Activated CD8-positive, alpha-beta T cell treated with anti-CD3 and anti-CD28 coated beads for 36 hours (primary cell): ENCODE data around the gene MAP2K6. TPM values are rescaled to one million over a fixed set of nuclear protein-coding genes. Genes with fewer than 3 reads are reported as not detected.

Source experiments
- ATAC-seq: fragments of 200-7000 bp; cut with Tn5 transposase; one replicate; pipeline ENCODE4 v1.10.0; 2021; ENCODE audit warnings: mild to moderate bottlenecking, moderate library complexity
- CTCF ChIA-PET: fragments of 350-600 bp; sonication (Branson Sonifier 250); formaldehyde crosslinking; loops from one replicate; lab custom pipeline; 2021; ENCODE audit warnings: antibody characterized with exemption; lab: Charles Lee
- POLR2A ChIA-PET: fragments of 350-600 bp; sonication (Branson Sonifier 250); formaldehyde crosslinking; loops from one replicate; lab custom pipeline; 2021; ENCODE audit warnings: antibody characterized with exemption; lab: Charles Lee
- DNase-seq: peaks from one replicate; pipeline ENCODE4 v3.0.0-alpha.2; 2020
- H3K27ac Mint-ChIP-seq: one replicate; pipeline ENCODE4 v1.8.0; 2021; ENCODE audit warnings: mild to moderate bottlenecking, mixed read lengths
- H3K27me3 Mint-ChIP-seq: one replicate; pipeline ENCODE4 v1.8.0; 2021; ENCODE audit warnings: mixed read lengths
- H3K36me3 Mint-ChIP-seq: one replicate; pipeline ENCODE4 v1.8.0; 2021; ENCODE audit warnings: low read depth, mixed read lengths
- H3K4me1 Mint-ChIP-seq: one replicate; pipeline ENCODE4 v1.8.0; 2021; ENCODE audit warnings: low read depth, mixed read lengths
- H3K4me3 Mint-ChIP-seq: one replicate; pipeline ENCODE4 v1.8.0; 2021; ENCODE audit warnings: mild to moderate bottlenecking, moderate library complexity, mixed read lengths
- H3K9me3 Mint-ChIP-seq: one replicate; pipeline ENCODE4 v1.8.0; 2021; ENCODE audit warnings: mixed read lengths
- intact Hi-C: fragments of 100-400 bp; cut with micrococcal nuclease; formaldehyde crosslinking; loops from one replicate; pipeline ENCODE4 v1.10.0; 2022
- total RNA-seq, 2 experiments: library from RNA; stranded (reverse); gene quantifications; one replicate each; pipeline ENCODE4 v1.2.3, GENCODE V29; 2021
- TF ChIP-seq, protein P1 (sequence below): fragments of 200-600 bp; IDR thresholded peaks from one replicate; pipeline ENCODE4 v1.8.0; 2022; ENCODE audit warnings: antibody characterized with exemption, mild to moderate bottlenecking

MAP2K6 gene
- total RNA-seq, 2 experiments from 2014 or later, result 3.2 to 3.3 TPM

DNA sequence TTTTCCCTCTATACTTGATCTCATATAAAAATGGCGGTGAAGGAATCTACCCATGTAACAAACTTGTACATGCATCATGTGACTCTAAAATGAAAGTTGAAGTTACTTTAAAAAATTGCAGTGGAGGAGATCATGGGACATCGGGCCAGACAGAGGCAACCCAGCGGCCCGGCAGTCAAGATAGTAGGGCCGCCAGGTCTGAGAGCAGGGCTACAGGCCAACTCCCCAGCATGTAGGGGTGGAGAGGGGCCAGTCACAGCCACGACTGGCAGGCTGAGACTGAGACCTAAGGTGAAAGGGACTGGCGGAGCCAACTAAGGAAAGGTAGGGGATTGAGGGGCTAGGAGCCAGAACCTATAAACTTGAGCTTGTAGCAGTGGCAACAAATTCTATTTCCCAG lies 150.9 kb downstream of the MAP2K6 start:
- TF ChIP-seq, protein P1, sequence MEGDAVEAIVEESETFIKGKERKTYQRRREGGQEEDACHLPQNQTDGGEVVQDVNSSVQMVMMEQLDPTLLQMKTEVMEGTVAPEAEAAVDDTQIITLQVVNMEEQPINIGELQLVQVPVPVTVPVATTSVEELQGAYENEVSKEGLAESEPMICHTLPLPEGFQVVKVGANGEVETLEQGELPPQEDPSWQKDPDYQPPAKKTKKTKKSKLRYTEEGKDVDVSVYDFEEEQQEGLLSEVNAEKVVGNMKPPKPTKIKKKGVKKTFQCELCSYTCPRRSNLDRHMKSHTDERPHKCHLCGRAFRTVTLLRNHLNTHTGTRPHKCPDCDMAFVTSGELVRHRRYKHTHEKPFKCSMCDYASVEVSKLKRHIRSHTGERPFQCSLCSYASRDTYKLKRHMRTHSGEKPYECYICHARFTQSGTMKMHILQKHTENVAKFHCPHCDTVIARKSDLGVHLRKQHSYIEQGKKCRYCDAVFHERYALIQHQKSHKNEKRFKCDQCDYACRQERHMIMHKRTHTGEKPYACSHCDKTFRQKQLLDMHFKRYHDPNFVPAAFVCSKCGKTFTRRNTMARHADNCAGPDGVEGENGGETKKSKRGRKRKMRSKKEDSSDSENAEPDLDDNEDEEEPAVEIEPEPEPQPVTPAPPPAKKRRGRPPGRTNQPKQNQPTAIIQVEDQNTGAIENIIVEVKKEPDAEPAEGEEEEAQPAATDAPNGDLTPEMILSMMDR, result no peak
- ChIA-PET POLR2A (no interaction called here), CTCF (interaction anchor here (1.2 kb wide), 1 partner anchor 22 kb away, joined by 4 read pairs; no protein-coding TSS in a partner anchor)
- DNase-seq (no peak), ATAC-seq (no peak)
- Mint-ChIP-seq H3K4me3 (no peak overlapping the region), H3K36me3 (no peaks in the 10 kb centered on the region), H3K27ac (no peak overlapping the region), H3K27me3 (peaks cover 1% of the 10 kb centered on the region), H3K9me3 (no peaks in the 10 kb centered on the region), H3K4me1 (no peaks in the 10 kb centered on the region)
- intact Hi-C loops, result loop anchor here (10.0 kb wide), 1 partner anchor 989 kb away; no protein-coding TSS in a partner anchor

DNA sequence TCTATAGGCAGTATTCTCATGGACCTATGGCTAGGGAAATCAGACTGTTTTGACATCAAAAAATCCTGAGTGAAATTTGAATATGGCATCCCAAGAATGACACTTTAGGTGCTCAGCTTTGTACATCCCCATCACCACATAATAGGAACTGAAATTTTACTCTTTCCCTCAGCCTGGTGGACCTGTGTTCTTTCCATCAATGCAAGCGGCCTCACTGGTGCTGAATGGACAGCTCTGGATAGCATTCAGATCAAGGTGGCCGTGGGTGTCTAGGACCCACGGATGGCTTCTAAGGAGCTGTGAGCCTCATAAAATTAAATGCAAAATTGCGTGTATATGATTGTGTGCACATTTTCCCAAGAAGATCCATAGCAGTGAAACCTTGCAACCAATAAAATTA lies 152.6 kb downstream of the MAP2K6 start:
- ATAC-seq (no peak), DNase-seq (no peak)
- Mint-ChIP-seq H3K4me1 (no peaks in the 10 kb centered on the region), H3K27ac (no peak overlapping the region), H3K27me3 (peaks cover 1% of the 10 kb centered on the region), H3K9me3 (no peaks in the 10 kb centered on the region), H3K36me3 (no peaks in the 10 kb centered on the region), H3K4me3 (no peak overlapping the region)
- TF ChIP-seq, protein P1, result no peak
- ChIA-PET CTCF (interaction anchor here (0.9 to 1.5 kb wide), 2 partner anchors 40 to 577 kb away, joined by 3 to 6 read pairs; no protein-coding TSS in a partner anchor), POLR2A (no interaction called here)
- intact Hi-C loops, result loop anchor here (10.0 kb wide), 1 partner anchor 988 kb away; no protein-coding TSS in a partner anchor

DNA sequence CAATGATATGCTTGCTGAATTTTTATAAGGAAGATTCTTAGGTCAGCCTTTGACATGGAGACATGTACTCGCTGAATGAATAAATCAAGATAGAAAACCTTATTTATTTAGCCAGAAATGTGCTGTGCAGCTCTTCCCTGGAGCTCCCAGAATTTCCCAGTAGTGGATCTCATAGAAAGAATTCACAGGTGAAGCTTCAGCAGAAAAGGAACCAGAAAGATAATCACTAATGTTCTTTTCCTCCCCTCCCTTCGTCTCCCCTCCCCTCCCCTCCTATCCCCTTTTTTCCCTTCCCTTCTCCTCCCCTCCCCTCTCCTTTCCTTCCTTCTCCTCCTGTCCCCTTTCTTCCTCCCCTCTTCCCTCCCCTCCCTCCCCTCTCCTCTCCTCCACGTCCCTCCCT lies 158.2 kb downstream of the MAP2K6 start:
- DNase-seq, result no peak
- TF ChIP-seq, protein P1, result no peak
- H3K27ac Mint-ChIP-seq, result no peak overlapping the region
- no peak for ATAC-seq
- H3K9me3 Mint-ChIP-seq, result no peaks in the 10 kb centered on the region
- no peak overlapping the region for H3K4me3 Mint-ChIP-seq
- H3K4me1 Mint-ChIP-seq, result no peaks in the 10 kb centered on the region
- intact Hi-C loops, result no loop called here
- H3K36me3 Mint-ChIP-seq, result no peaks in the 10 kb centered on the region
- CTCF ChIA-PET, result no interaction called here
- POLR2A ChIA-PET, result no interaction called here
- peaks cover 3% of the 10 kb centered on the region for H3K27me3 Mint-ChIP-seq

DNA sequence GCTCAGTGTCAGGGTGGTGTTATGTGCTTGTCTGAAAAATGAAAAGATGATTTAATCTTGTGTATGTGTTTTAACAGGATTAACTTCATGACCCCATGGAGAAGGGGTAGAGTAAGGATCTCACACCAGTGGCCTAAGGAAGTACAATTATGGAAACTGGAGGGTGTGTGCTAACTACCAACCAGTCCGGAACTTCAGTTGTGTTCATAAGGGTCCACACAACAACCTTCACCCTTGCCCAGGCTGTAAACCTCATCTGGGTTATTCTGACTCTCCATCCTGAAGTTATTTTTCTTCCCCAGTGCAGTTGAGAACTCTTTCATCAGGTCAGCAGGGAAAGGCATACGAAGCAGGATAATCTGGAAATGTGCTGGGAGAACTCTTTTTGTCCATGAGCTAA lies 158.9 kb downstream of the MAP2K6 start:
- intact Hi-C loops, result no loop called here
- Mint-ChIP-seq H3K4me1 (no peaks in the 10 kb centered on the region), H3K36me3 (no peaks in the 10 kb centered on the region), H3K27ac (no peak overlapping the region), H3K27me3 (peaks cover 3% of the 10 kb centered on the region), H3K4me3 (no peak overlapping the region), H3K9me3 (no peaks in the 10 kb centered on the region)
- CTCF ChIA-PET, result no interaction called here
- ATAC-seq (no peak), DNase-seq (no peak)
- TF ChIP-seq, protein P1, result no peak
- POLR2A ChIA-PET, result no interaction called here

DNA sequence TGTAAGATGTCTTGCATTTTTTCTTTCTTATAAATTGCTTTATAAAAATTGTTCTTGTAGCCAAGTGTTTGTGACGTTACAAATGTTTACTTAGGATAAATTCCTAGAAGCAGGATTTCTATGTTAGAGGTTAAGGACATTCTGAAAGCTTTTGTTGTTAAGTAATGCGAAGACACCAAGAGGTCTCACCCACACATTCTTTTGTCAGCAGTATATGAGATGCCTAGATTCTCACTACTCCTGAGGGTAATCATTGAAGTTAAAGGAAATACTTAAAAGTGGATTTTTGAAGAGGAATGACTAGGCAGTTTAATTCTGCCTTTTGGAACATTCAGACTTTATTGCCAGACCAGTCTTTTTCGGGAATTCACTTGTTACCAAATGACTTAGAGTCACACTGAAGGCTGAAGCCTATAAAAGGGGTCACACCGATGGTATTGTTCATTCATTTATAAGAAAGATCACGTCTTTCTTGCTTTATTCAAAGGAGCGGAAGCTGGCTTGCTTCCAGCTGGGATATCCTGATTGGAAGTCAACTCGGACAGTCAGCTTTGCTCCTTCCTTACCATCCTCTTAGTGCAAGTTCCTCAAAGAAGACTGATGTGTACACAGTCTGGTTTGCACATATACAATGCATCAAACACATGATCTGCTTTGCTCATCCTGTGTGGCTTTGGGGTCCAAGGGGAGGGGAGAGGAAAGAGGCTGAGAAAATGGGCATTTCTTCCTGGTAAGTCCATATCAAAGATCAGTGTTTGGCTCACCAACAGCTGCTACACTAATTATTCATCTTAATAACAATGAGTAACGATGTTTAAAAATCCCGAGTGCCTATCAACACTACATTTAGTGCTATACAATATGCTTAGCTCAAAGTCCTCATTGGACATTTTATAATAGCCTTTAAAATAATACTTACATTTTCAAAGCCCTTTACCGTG lies 160.0 kb downstream of the MAP2K6 start:
- H3K27ac Mint-ChIP-seq, result no peak overlapping the region
- ChIA-PET POLR2A (no interaction called here), CTCF (no interaction called here)
- H3K27me3 Mint-ChIP-seq, result peaks cover 2% of the 10 kb centered on the region
- intact Hi-C loops, result loop anchor here (5.0 kb wide), 1 partner anchor 423 kb away; no protein-coding TSS in a partner anchor
- H3K4me1 Mint-ChIP-seq, result no peaks in the 10 kb centered on the region
- no peaks in the 10 kb centered on the region for H3K9me3 Mint-ChIP-seq
- TF ChIP-seq, protein P1, result no peak
- H3K36me3 Mint-ChIP-seq, result no peaks in the 10 kb centered on the region
- H3K4me3 Mint-ChIP-seq, result no peak overlapping the region
- DNase-seq, result no peak
- no peak for ATAC-seq
